Middle frontal gyrus (tissue), 1 donor: ENCODE measurements around the gene RNU7-1.
A peak's percentile ranks its signal among the peaks of the same experiment; 100 is the strongest.

Experiments
- DNase-seq: peaks from one replicate; pipeline ENCODE4 v3.0.0-alpha.2; 2015; ENCODE audit warnings: low spot score; ENCODE audit errors: extremely low spot score

RNU7-1 gene

DNA sequence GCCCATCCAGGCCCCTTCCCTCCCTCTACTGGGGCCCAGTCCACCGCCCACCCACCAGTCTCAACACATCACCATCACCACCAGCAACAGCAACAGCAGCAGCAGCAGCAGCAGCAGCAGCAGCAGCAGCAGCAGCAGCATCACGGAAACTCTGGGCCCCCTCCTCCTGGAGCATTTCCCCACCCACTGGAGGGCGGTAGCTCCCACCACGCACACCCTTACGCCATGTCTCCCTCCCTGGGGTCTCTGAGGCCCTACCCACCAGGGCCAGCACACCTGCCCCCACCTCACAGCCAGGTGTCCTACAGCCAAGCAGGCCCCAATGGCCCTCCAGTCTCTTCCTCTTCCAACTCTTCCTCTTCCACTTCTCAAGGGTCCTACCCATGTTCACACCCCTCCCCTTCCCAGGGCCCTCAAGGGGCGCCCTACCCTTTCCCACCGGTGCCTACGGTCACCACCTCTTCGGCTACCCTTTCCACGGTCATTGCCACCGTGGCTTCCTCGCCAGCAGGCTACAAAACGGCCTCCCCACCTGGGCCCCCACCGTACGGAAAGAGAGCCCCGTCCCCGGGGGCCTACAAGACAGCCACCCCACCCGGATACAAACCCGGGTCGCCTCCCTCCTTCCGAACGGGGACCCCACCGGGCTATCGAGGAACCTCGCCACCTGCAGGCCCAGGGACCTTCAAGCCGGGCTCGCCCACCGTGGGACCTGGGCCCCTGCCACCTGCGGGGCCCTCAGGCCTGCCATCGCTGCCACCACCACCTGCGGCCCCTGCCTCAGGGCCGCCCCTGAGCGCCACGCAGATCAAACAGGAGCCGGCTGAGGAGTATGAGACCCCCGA, 6.8 kb upstream of the RNU7-1 start:
- DNase-seq: no peak

DNA sequence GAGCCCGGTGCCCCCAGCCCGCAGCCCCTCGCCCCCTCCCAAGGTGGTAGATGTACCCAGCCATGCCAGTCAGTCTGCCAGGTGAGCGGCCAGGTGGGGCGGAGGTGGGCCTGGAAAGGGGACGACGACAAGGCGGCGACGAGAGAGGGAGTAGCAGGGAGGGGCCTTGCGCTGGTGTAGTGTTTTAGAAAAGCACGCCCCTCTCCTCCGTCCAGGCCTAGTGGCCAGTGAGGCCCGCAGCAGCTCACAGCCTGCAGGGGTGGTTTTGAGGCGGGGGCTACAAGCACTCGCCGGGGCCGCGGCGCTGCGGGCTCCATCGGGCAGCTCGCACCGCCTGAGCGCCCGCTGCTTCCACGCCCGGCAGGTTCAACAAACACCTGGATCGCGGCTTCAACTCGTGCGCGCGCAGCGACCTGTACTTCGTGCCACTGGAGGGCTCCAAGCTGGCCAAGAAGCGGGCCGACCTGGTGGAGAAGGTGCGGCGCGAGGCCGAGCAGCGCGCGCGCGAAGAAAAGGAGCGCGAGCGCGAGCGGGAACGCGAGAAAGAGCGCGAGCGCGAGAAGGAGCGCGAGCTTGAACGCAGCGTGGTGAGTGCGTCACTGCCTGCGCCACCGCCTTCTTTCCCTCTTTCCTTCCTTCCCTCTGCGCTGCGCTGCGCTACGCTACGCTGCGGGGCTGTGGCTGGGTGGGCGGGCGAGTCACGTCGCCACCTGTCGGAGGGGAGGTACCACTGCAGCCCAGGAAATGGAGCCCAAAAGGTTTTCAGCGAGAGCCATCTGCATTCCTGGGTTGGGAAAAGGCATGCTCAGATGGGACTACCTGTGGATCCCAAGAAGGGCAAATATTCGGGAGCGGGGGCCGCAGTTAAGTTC, 5.9 kb upstream of the RNU7-1 start:
- DNase-seq: peak; percentile 90

DNA sequence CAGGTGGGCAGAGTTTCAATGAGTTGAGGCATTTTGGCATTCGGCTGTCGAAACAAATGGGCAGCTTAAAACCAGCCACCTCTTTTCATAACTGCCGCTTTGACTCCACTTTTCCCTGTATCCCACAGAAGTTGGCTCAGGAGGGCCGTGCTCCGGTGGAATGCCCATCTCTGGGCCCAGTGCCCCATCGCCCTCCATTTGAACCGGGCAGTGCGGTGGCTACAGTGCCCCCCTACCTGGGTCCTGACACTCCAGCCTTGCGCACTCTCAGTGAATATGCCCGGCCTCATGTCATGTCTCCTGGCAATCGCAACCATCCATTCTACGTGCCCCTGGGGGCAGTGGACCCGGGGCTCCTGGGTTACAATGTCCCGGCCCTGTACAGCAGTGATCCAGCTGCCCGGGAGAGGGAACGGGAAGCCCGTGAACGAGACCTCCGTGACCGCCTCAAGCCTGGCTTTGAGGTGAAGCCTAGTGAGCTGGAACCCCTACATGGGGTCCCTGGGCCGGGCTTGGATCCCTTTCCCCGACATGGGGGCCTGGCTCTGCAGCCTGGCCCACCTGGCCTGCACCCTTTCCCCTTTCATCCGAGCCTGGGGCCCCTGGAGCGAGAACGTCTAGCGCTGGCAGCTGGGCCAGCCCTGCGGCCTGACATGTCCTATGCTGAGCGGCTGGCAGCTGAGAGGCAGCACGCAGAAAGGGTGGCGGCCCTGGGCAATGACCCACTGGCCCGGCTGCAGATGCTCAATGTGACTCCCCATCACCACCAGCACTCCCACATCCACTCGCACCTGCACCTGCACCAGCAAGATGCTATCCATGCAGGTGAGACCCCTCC, 5.0 kb upstream of the RNU7-1 start:
- no peak for DNase-seq

DNA sequence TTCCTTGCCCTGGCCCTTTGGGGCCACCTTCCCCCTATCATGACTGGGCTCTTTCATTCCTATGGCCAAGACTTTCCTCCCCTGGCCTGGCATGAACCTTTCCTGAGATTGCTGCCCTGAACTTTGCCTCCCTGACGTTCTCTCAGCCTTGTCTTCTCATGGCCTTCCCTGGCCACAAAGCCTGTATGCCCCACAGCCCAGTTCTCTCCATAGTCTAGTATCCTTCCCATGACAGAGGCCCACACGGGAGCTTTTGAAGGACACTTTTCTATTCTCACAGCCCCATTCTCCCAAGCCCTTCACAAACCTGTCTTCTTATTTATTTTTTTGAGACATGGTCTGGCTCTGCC, 4.5 kb upstream of the RNU7-1 start:
- no peak for DNase-seq

- DNase-seq: no peak
Observed at GRCh38 chr12:6941267-6941666, 2.3 kb upstream of the RNU7-1 start.

GRCh38 chr12:6941782-6942181, 1.8 kb upstream of the RNU7-1 start:
- no peak for DNase-seq

- no peak for DNase-seq
Observed at GRCh38 chr12:6942331-6942665, 1.3 kb upstream of the RNU7-1 start.

DNA sequence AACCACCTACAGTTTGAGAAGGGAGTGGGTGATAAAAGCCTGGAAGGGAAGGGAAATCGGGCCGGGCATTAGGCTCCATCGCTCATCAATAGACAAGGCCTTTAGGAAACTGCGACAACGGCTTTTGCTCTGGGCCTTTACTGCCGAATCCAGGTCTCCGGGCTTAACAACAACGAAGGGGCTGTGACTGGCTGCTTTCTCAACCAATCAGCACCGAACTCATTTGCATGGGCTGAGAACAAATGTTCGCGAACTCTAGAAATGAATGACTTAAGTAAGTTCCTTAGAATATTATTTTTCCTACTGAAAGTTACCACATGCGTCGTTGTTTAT, 261 bp upstream of the RNU7-1 start:
- peak; percentile 88 for DNase-seq

DNA sequence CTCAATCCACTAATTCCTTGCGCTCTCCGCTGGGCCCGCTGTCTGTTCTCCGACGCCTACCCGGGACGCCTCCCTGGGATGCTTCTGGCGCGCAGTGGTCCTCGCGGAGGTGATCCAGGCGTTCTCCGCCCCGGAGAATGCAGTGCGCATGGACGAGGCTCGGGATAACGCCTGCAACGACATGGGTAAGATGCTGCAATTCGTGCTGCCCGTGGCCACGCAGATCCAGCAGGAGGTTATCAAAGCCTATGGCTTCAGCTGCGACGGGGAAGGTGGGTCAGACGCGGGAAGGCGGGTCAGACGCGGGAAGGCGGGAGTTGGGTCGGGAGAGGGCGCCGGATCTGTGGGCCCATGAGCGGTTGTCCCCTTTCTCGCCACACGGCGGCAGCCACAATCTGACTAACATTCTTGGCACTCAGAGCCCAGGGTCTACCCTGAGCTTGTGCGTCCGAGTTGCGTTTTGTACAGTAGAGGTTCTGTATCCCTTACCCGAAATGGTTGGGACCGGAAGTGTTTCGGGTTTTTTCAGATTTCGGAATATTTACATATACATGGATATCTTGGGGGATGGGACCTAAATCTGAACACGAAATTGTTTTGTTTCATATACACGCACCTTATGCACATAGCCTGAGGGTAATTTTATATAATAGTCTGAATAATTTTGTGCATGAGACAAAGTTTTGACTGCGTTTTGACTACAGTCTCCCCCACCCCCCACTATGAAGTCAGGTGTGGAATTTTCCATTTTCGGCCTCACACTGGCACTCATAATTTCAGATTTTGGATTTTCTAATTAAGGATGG, 968 bp downstream of the RNU7-1 start:
- DNase-seq: peak; percentile 89

DNA sequence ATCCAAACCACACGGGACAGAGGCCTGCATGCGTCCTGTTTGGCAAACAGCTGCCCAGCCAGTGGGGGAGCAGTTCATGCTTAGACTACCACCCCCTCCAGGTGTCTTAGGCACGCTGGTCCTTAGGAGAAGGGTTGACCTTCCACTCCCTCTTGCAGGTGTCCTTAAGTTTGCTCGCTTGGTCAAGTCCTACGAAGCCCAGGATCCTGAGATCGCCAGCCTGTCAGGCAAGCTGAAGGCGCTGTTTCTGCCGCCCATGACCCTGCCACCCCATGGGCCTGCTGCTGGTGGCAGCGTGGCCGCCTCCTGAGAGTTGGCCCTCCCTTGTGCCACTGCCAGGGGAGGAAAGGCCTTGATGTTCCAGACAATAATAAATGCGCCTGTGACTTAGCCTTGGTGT, 2.0 kb downstream of the RNU7-1 start:
- DNase-seq: no peak

DNA sequence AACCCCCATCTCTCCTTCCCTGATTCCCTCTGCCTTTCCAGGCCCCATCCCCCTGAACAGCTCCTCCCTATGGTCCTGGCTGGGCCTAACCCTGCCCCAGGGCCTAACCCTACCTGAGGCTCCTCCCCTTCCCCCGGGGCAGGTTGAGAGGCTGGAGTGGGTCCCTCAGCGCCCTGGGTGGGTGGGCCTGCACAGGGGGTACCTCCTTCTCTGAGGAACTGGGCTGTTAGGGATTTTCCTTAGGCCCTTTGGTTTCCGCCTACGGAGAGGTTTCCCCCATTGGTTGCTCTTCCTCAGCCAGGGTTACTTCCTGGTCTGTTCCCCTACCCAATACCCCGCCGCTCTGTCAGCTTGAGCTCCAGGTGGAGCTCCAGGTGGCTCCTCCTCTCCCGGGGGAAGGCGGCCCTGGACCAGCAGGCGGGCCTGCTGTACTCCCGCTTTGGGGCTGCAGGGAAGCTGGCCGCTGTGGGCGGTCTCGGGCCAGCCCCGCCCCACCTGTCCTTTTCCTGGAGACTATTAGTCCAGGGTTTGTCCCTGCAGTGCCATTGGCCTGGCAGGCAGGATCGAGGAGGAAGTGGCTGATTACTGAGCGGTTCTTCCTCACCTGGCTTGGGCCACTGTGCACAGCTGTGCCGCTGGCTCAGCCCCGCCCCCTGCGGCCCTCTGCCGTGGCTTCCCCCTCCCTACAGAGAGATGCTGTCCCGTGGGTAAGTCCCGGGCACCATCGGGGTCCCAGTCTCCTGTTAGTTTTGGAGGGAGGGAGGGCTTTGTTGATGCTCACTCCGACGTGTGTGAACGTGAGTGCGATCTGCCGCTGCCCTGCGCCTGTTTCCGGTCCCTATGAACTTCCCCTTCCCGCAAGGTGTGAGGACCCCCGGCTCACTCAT, 2.7 kb downstream of the RNU7-1 start:
- no peak for DNase-seq

DNA sequence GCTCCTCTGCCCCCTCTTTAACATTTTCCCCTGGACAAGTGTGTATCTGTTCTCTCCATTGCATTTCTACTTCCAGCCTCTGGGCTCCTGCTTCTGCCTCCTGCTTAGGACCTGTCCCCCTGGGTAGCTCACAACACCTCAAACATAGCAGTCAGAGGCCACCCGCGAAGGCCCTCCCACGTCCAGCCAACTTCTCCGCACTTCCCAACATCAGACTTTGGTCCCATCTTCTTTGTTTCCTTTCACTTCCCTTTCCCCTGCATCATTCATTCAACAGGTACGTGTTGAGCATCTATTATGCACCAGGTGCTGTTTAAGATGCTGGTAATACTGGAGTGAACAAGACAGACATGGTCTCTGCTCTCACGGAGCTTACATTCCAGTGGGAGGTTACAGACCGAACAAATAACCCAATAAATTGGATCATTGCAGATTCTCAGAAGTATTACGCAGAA, 3.3 kb downstream of the RNU7-1 start:
- no peak for DNase-seq

GRCh38 chr12:6947615-6948014, 4.0 kb downstream of the RNU7-1 start:
- DNase-seq: no peak

- DNase-seq: no peak
Observed at GRCh38 chr12:6948873-6949594, 5.4 kb downstream of the RNU7-1 start.

GRCh38 chr12:6950401-6950801, 6.8 kb downstream of the RNU7-1 start:
- DNase-seq: no peak

GRCh38 chr12:6950811-6951540, 7.4 kb downstream of the RNU7-1 start, which contains the start of gene PTPN6:
Gene PTPN6 (plus strand): TSS chr12:6951356. CDS start chr12:6951513, 157 bp downstream.
- no peak for DNase-seq

DNA sequence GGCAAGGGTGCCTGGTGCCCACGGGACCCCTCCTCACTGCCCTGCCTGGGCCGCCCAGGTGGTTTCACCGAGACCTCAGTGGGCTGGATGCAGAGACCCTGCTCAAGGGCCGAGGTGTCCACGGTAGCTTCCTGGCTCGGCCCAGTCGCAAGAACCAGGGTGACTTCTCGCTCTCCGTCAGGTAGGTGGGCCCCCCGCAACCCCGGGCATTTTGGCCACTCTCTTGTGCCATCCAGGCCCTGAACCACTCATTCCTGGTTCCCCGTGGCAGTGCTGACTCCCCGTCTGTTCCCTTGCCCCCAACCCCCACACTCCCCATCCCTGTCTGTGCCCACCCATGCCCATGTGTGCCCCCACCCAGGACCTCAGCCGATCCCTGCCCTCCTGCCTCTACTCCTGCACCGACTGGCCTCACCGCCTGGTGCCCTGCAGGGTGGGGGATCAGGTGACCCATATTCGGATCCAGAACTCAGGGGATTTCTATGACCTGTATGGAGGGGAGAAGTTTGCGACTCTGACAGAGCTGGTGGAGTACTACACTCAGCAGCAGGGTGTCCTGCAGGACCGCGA, 8.0 kb downstream of the RNU7-1 start:
- no peak for DNase-seq
